Endodermal cell (in vitro differentiated cells): ENCODE data around the gene TAB2. TPM values are rescaled to one million over a fixed set of nuclear protein-coding genes. Genes with fewer than 3 reads are reported as not detected.

Experiments
- DNase-seq: peaks from one replicate; pipeline ENCODE4 v3.0.0-alpha.2; 2017
- H3K27ac ChIP-seq: 2 replicates; pipeline ENCODE4 v1.5.1; 2013; ENCODE audit warnings: mild to moderate bottlenecking, low read depth, low read length, moderate library complexity
- H3K27me3 ChIP-seq: 2 replicates; pipeline ENCODE4 v1.6.1; 2013; ENCODE audit warnings: mild to moderate bottlenecking, low read length, moderate library complexity; ENCODE audit not compliant: insufficient read depth, control insufficient read depth, poor library complexity, severe bottlenecking
- H3K36me3 ChIP-seq: 2 replicates; pipeline ENCODE4 v1.7.0; 2013; ENCODE audit warnings: mild to moderate bottlenecking, low read length, moderate library complexity; ENCODE audit not compliant: control insufficient read depth, insufficient read depth
- H3K4me1 ChIP-seq: one replicate; pipeline ENCODE4 v1.7.0; 2013; ENCODE audit warnings: low read length; ENCODE audit not compliant: control insufficient read depth, insufficient read depth
- H3K4me3 ChIP-seq: 2 replicates; pipeline ENCODE4 v1.5.1; 2013; ENCODE audit warnings: mild to moderate bottlenecking, low read length, moderate library complexity
- H3K9ac ChIP-seq: 2 replicates; pipeline ENCODE4 v1.6.1; 2013; ENCODE audit warnings: mild to moderate bottlenecking, low read length, moderate library complexity; ENCODE audit not compliant: poor library complexity, severe bottlenecking; ENCODE audit errors: extremely low read depth
- H3K9me3 ChIP-seq: 2 replicates; pipeline ENCODE4 v1.6.1; 2013; ENCODE audit warnings: mild to moderate bottlenecking, low read length, moderate library complexity; ENCODE audit not compliant: control insufficient read depth
- H3K27ac Mint-ChIP-seq: 2 replicates; pipeline ENCODE4 v1.8.0; 2020; ENCODE audit warnings: mixed read lengths
- H3K27me3 Mint-ChIP-seq: 2 replicates; pipeline ENCODE4 v1.8.0; 2021; ENCODE audit warnings: mild to moderate bottlenecking, mixed read lengths; ENCODE audit not compliant: insufficient read depth
- H3K36me3 Mint-ChIP-seq: 2 replicates; pipeline ENCODE4 v1.8.0; 2020; ENCODE audit warnings: low read depth, mixed read lengths
- H3K4me1 Mint-ChIP-seq: 2 replicates; pipeline ENCODE4 v1.8.0; 2020; ENCODE audit warnings: mixed read lengths
- H3K4me3 Mint-ChIP-seq: 2 replicates; pipeline ENCODE4 v1.8.0; 2020; ENCODE audit warnings: mild to moderate bottlenecking, moderate library complexity, mixed read lengths
- H3K9me3 Mint-ChIP-seq: 2 replicates; pipeline ENCODE4 v1.8.0; 2020; ENCODE audit warnings: mild to moderate bottlenecking, mixed read lengths
- CTCF ChIP-seq: fragments of 200-600 bp; sonication (generic); conservative IDR thresholded peaks from 2 replicates; pipeline ENCODE4 v1.5.0; 2021; ENCODE audit warnings: antibody characterized with exemption, mild to moderate bottlenecking
- WGBS, 2 experiments: methylation state at CpG; one replicate each; pipeline versions ENCODE4 v1.1.5 to v1.1.7; 2013; ENCODE audit warnings: missing lambda C conversion rate in 2 of 2, mixed read lengths in 1 of 2; ENCODE audit not compliant: insufficient coverage in 1 of 2, insufficient read length in 1 of 2; 5-methylcytosine and 5-hydroxymethylcytosine counted together
- total RNA-seq, 2 donors: library from RNA; stranded (reverse); fragmentation: NEBNext Ultra II Directional in 1 of 2; extraction: Animal tissue kit (Norgen Biotek cat#: 25700) in 1 of 2; gene quantifications; 2 replicates in 1 of 2; 3 replicates in 1 of 2; pipeline ENCODE4 v1.2.1, GENCODE V29; 2021

Gene TAB2
- total RNA-seq, 2 donors from 2014 or later: 51.1 to 54.8 TPM

GRCh38 chr6:149360536-149360935, 43.0 kb downstream of the TAB2 start:
- Mint-ChIP-seq H3K27me3 (no peaks in the 10 kb centered on the region), H3K9me3 (no peaks in the 10 kb centered on the region), H3K4me3 (no peak overlapping the region), H3K36me3 (peaks cover 11% of the 10 kb centered on the region), H3K27ac (no peak overlapping the region), H3K4me1 (peaks cover 7% of the 10 kb centered on the region)
- TF ChIP-seq CTCF: no peak
- no peak overlapping the region for H3K4me3 ChIP-seq
- no peaks in the 10 kb centered on the region for H3K9me3 ChIP-seq
- H3K27ac ChIP-seq: no peak overlapping the region
- peaks cover 5% of the 10 kb centered on the region for H3K36me3 ChIP-seq
- H3K27me3 ChIP-seq: no peaks in the 10 kb centered on the region
- H3K4me1 ChIP-seq: peaks cover 3% of the 10 kb centered on the region
- 94% methylated on average over 3 of the region's 3 CpGs for WGBS, 2 experiments
- no peak for DNase-seq
- H3K9ac ChIP-seq: no peak overlapping the region

DNA sequence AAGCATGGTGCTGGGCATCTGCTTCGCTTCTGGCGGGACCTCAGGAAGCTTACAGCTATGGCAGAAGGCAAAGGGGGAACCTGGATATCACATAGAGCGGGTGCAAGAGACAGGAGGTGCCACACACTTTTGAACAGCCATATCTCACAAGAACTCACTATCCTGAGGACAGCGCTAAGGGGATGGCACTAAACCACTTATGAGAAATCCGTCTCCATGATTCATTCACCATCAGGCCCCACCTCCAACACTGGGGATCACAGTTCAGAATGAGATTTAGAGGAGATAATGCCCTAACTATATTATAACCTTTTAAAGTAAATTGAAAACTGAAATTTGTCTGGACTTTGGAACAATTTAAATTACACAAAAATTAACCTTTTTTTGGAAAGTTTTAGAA, 44.8 kb downstream of the TAB2 start:
- Histone ChIP-seq H3K27me3 (no peaks in the 10 kb centered on the region), H3K36me3 (peaks cover 5% of the 10 kb centered on the region), H3K9ac (no peak overlapping the region), H3K27ac (no peak overlapping the region), H3K4me3 (no peak overlapping the region), H3K9me3 (no peaks in the 10 kb centered on the region), H3K4me1 (peaks cover 3% of the 10 kb centered on the region)
- 95 to 100% methylated on average over 3 to 5 of the region's 5 CpGs for WGBS, 2 experiments
- H3K4me3 Mint-ChIP-seq: no peak overlapping the region
- H3K27me3 Mint-ChIP-seq: no peaks in the 10 kb centered on the region
- no peak for DNase-seq
- no peak for TF ChIP-seq CTCF
- peaks cover 11% of the 10 kb centered on the region for H3K36me3 Mint-ChIP-seq
- no peaks in the 10 kb centered on the region for H3K9me3 Mint-ChIP-seq
- H3K27ac Mint-ChIP-seq: no peak overlapping the region
- peaks cover 7% of the 10 kb centered on the region for H3K4me1 Mint-ChIP-seq

GRCh38 chr6:149363154-149363553, 45.6 kb downstream of the TAB2 start:
- no peaks in the 10 kb centered on the region for H3K9me3 Mint-ChIP-seq
- Histone ChIP-seq H3K27me3 (no peaks in the 10 kb centered on the region), H3K9me3 (no peaks in the 10 kb centered on the region), H3K27ac (no peak overlapping the region), H3K4me1 (peaks cover 3% of the 10 kb centered on the region), H3K36me3 (no peaks in the 10 kb centered on the region), H3K9ac (no peak overlapping the region), H3K4me3 (no peak overlapping the region)
- TF ChIP-seq CTCF: no peak
- no peak for DNase-seq
- no peak overlapping the region for H3K27ac Mint-ChIP-seq
- H3K27me3 Mint-ChIP-seq: no peaks in the 10 kb centered on the region
- no peak overlapping the region for H3K4me3 Mint-ChIP-seq
- H3K4me1 Mint-ChIP-seq: peaks cover 7% of the 10 kb centered on the region
- 86% methylated on average over 1 of the region's 1 CpG; no CpG with 5 or more reads in 1 of the 2 experiments for WGBS, 2 experiments
- peaks cover 11% of the 10 kb centered on the region for H3K36me3 Mint-ChIP-seq
